CD14-positive monocyte (primary cell): ENCODE data around the gene NPM1. TPM values are rescaled to one million over a fixed set of nuclear protein-coding genes. Genes with fewer than 3 reads are reported as not detected.
A peak's percentile ranks its signal among the peaks of the same experiment; 100 is the strongest.

Experiments
- DNase-seq, 3 donors: peaks; one replicate each; pipeline ENCODE4 v3.0.0-alpha.2; 2011 to 2022
- H2AFZ ChIP-seq: 2 replicates; pipeline ENCODE4 v1.6.0; 2012; ENCODE audit warnings: mild to moderate bottlenecking, low read depth, low read length, inconsistent platforms; ENCODE audit not compliant: insufficient read depth, poor library complexity, severe bottlenecking
- H3K27ac ChIP-seq, 2 donors: 1 replicate in 1 of 2; 2 replicates in 1 of 2; pipeline ENCODE4 v1.5.1; 2012 to 2013; ENCODE audit warnings: low read length in 2 of 2, control low read depth in 1 of 2, inconsistent platforms in 1 of 2, low read depth in 1 of 2, mild to moderate bottlenecking in 1 of 2
- H3K27me3 ChIP-seq, 2 donors: one replicate each; pipeline versions ENCODE4 v1.6.0 to v1.6.1; 2011 to 2013; ENCODE audit warnings: low read length in 2 of 2; ENCODE audit not compliant: control insufficient read depth in 2 of 2, insufficient read depth in 2 of 2
- H3K36me3 ChIP-seq, 2 donors: replicated peaks in 1 of 2; 1 replicate in 1 of 2; 2 replicates in 1 of 2; pipeline versions ENCODE4 v1.5.1 to v1.6.1; 2012 to 2013; ENCODE audit warnings: low read length in 2 of 2, control low read depth in 1 of 2, inconsistent platforms in 1 of 2, mild to moderate bottlenecking in 1 of 2; ENCODE audit not compliant: insufficient read depth in 2 of 2, control insufficient read depth in 1 of 2
- H3K4me1 ChIP-seq, 2 donors: 1 replicate in 1 of 2; 2 replicates in 1 of 2; pipeline versions ENCODE4 v1.5.1 to v1.6.1; 2012 to 2013; ENCODE audit warnings: low read length in 2 of 2, control low read depth in 1 of 2, inconsistent platforms in 1 of 2, mild to moderate bottlenecking in 1 of 2, moderate library complexity in 1 of 2; ENCODE audit not compliant: insufficient read depth in 2 of 2, control insufficient read depth in 1 of 2
- H3K4me2 ChIP-seq: replicated peaks from 2 replicates; pipeline ENCODE3; 2012; ENCODE audit warnings: low read length, moderate library complexity, mild to moderate bottlenecking; ENCODE audit not compliant: poor library complexity, severe bottlenecking; ENCODE audit errors: extremely low read depth
- H3K4me3 ChIP-seq, 3 experiments: fragments of 200-600 bp in 1 of 3; sonication (generic) in 1 of 3; replicated peaks in 1 of 3; 1 replicate in 2 of 3; 2 replicates in 1 of 3; pipeline ENCODE4 v1.5.1; 2011 to 2013; ENCODE audit warnings: low read length in 3 of 3, mild to moderate bottlenecking in 3 of 3, control low read depth in 2 of 3, low read depth in 2 of 3, inconsistent platforms in 1 of 3, moderate library complexity in 1 of 3
- H3K79me2 ChIP-seq: 2 replicates; pipeline ENCODE4 v1.6.0; 2012; ENCODE audit warnings: mild to moderate bottlenecking, control low read depth, inconsistent platforms, low read length, moderate library complexity; ENCODE audit not compliant: insufficient read depth
- H3K9ac ChIP-seq: 2 replicates; pipeline ENCODE4 v1.6.0; 2017; ENCODE audit warnings: low read length, mild to moderate bottlenecking; ENCODE audit not compliant: insufficient read depth, poor library complexity, severe bottlenecking
- H3K9me3 ChIP-seq, 2 donors: replicated peaks in 1 of 2; 1 replicate in 1 of 2; 2 replicates in 1 of 2; pipeline versions ENCODE4 v1.5.1 to v1.6.1; 2012 to 2013; ENCODE audit warnings: low read length in 2 of 2, control low read depth in 1 of 2; ENCODE audit not compliant: control insufficient read depth in 1 of 2, insufficient read depth in 1 of 2
- H4K20me1 ChIP-seq: 2 replicates; pipeline ENCODE4 v1.6.0; 2012; ENCODE audit warnings: mild to moderate bottlenecking, low read length, control low read depth, moderate library complexity; ENCODE audit not compliant: insufficient read depth
- H3K27ac Mint-ChIP-seq, 7 donors: one replicate each; pipeline ENCODE4 v1.8.0; 2020; ENCODE audit warnings: mild to moderate bottlenecking in 7 of 7, mixed read lengths in 7 of 7, moderate library complexity in 6 of 7, inconsistent platforms in 2 of 7
- H3K27me3 Mint-ChIP-seq, 3 donors: one replicate each; pipeline ENCODE4 v1.8.0; 2021 to 2022; ENCODE audit warnings: low read depth in 3 of 3, mild to moderate bottlenecking in 3 of 3, mixed read lengths in 3 of 3, moderate library complexity in 3 of 3, inconsistent platforms in 1 of 3
- H3K36me3 Mint-ChIP-seq, 2 donors: one replicate each; pipeline ENCODE4 v1.8.0; 2020; ENCODE audit warnings: mixed read lengths in 2 of 2, inconsistent platforms in 1 of 2, mild to moderate bottlenecking in 1 of 2
- H3K4me1 Mint-ChIP-seq: one replicate; pipeline ENCODE4 v1.8.0; 2020; ENCODE audit warnings: mild to moderate bottlenecking, mixed read lengths
- H3K4me3 Mint-ChIP-seq, 2 donors: one replicate each; pipeline ENCODE4 v1.8.0; 2020; ENCODE audit warnings: mild to moderate bottlenecking in 2 of 2, mixed read lengths in 2 of 2, moderate library complexity in 1 of 2
- H3K9me3 Mint-ChIP-seq, 7 donors: one replicate each; pipeline ENCODE4 v1.8.0; 2020 to 2022; ENCODE audit warnings: mixed read lengths in 7 of 7, mild to moderate bottlenecking in 6 of 7, moderate library complexity in 6 of 7, inconsistent platforms in 2 of 7
- WGBS: methylation state at CpG from one replicate; pipeline ENCODE4 v1.1.5; 2013; ENCODE audit warnings: missing lambda C conversion rate; ENCODE audit not compliant: insufficient coverage; 5-methylcytosine and 5-hydroxymethylcytosine counted together
- intact Hi-C, 2 donors: fragments of 100-400 bp; cut with micrococcal nuclease; formaldehyde crosslinking; loops; one replicate each; pipeline versions ENCODE4 v1.15.0 to v1.15.1; 2023
- polyA plus RNA-seq, 3 donors: library from polyadenylated mRNA; depleted of rRNA in 1 of 3; unstranded in 2 of 3; stranded (reverse) in 1 of 3; fragments of 300-500 nt in 2 of 3; fragments of >200 nt in 1 of 3; fragmentation: Illumina TruSeq in 2 of 3; gene quantifications; 1 replicate in 2 of 3; 2 replicates in 1 of 3; pipeline ENCODE4 v1.2.3, GENCODE V29; 2012 to 2021
- TF ChIP-seq, protein P1 (sequence below): fragments of 200-600 bp; IDR thresholded peaks from one replicate; pipeline ENCODE4 v1.8.0; 2022; ENCODE audit warnings: antibody characterized with exemption, mild to moderate bottlenecking

NPM1 gene
- polyA plus RNA-seq, 3 donors: 102 to 191 (median 188) TPM

GRCh38 chr5:171388816-171389168, 1.1 kb downstream of the NPM1 start:
- Mint-ChIP-seq H3K9me3 (peaks cover 0 to 6% (median 0%) of the 10 kb centered on the region in 7 donors), H3K27ac (peak overlapping the region in 6 of 7 donors; percentile 16 to 97 (median 94)), H3K27me3 (peaks cover 0 to 5% (median under 1%) of the 10 kb centered on the region in 3 donors), H3K4me3 (peak overlapping the region; percentile 97 to 98), H3K4me1 (peaks cover 42% of the 10 kb centered on the region), H3K36me3 (peaks cover 25 to 33% of the 10 kb centered on the region in 2 donors)
- H2AFZ ChIP-seq: peak overlapping the region; percentile 100
- peak overlapping the region; percentile 74 to 93 (median 92) for H3K4me3 ChIP-seq
- no peaks in the 10 kb centered on the region for H3K27me3 ChIP-seq
- peak overlapping the region; percentile 79 for H3K9ac ChIP-seq
- H3K4me2 ChIP-seq: peak overlapping the region; percentile 97
- WGBS: 3% methylated on average over 9 of the region's 14 CpGs
- peaks cover 28 to 32% of the 10 kb centered on the region in 2 donors for H3K36me3 ChIP-seq
- TF ChIP-seq, protein P1, sequence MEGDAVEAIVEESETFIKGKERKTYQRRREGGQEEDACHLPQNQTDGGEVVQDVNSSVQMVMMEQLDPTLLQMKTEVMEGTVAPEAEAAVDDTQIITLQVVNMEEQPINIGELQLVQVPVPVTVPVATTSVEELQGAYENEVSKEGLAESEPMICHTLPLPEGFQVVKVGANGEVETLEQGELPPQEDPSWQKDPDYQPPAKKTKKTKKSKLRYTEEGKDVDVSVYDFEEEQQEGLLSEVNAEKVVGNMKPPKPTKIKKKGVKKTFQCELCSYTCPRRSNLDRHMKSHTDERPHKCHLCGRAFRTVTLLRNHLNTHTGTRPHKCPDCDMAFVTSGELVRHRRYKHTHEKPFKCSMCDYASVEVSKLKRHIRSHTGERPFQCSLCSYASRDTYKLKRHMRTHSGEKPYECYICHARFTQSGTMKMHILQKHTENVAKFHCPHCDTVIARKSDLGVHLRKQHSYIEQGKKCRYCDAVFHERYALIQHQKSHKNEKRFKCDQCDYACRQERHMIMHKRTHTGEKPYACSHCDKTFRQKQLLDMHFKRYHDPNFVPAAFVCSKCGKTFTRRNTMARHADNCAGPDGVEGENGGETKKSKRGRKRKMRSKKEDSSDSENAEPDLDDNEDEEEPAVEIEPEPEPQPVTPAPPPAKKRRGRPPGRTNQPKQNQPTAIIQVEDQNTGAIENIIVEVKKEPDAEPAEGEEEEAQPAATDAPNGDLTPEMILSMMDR: no peak
- no peak for DNase-seq
- peak overlapping the region in 1 of 2 donors; percentile 35 for H3K27ac ChIP-seq
- peaks cover 54% of the 10 kb centered on the region for H4K20me1 ChIP-seq
- peaks cover 23 to 37% of the 10 kb centered on the region in 2 donors for H3K4me1 ChIP-seq
- peaks cover 69% of the 10 kb centered on the region for H3K79me2 ChIP-seq
- intact Hi-C loops: loop anchor here in 1 of 2 donors (5.0 kb wide), 1 partner anchor 619 kb away; the partner anchor contains the start of gene FBXW11
- H3K9me3 ChIP-seq: no peaks in the 10 kb centered on the region

DNA sequence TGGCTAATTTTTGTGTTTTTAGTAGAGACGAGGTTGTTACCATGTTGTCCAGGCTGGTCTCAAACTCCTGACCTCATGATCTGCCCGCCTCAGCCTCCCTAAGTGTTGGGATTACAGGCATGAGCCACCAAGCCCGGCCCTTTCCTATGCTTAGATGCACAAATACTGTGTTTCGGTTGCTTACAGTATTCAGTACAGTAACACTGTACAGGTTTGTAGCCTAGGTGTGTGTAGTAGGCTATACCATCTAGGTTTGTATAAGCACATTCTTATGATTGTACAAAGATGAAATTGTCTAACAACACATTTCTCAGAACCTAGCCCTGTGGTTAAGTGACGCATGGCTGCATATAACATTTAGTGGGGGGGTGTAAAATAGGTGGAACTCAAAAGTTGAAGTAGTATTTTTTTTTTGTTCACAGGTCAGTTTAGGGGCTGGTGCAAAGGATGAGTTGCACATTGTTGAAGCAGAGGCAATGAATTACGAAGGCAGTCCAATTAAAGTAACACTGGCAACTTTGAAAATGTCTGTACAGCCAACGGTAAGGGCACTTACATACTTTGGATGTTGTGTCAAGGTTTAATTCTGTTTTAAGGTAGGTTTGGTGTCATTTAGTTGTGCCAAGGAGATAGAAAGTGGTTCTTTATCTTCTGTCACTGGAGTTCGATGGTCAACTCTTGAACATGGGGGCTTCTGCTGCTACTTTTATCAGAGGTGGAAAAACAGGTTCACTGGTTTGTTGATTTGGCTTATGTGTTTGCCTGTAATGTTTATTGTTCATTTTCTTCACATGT, 3.4 kb downstream of the NPM1 start:
- H2AFZ ChIP-seq: no peak overlapping the region

More for the DNA sequence above, 3.4 kb downstream of the NPM1 start:
- WGBS: 65% methylated on average over 5 of the region's 8 CpGs
- Histone ChIP-seq H3K27me3 (no peaks in the 10 kb centered on the region), H3K4me2 (no peak overlapping the region), H3K4me1 (peaks cover 23 to 37% of the 10 kb centered on the region in 2 donors), H3K4me3 (no peak overlapping the region), H3K27ac (no peak overlapping the region), H4K20me1 (peaks cover 75% of the 10 kb centered on the region), H3K9ac (no peak overlapping the region), H3K79me2 (peaks cover 92% of the 10 kb centered on the region), H3K36me3 (peaks cover 47 to 55% of the 10 kb centered on the region in 2 donors), H3K9me3 (no peaks in the 10 kb centered on the region)
- intact Hi-C loops: no loop called here
- Mint-ChIP-seq H3K4me1 (peaks cover 42% of the 10 kb centered on the region), H3K27me3 (peaks cover 0 to 3% (median 0%) of the 10 kb centered on the region in 3 donors), H3K36me3 (peaks cover 41 to 55% of the 10 kb centered on the region in 2 donors), H3K27ac (no peak overlapping the region), H3K9me3 (peaks cover 0 to 6% (median 0%) of the 10 kb centered on the region in 7 donors), H3K4me3 (no peak overlapping the region)
- TF ChIP-seq, protein P1: no peak
- DNase-seq: no peak
